GM21447 (cell line): ENCODE results near the gene FBXL13.
A peak's percentile ranks its signal among the peaks of the same experiment; 100 is the strongest.

Experiments used
- ATAC-seq: cut with Tn5 transposase; IDR thresholded peaks from one replicate; pipeline ENCODE4 v1.9.1; 2021; ENCODE audit not compliant: unreplicated experiment

The FBXL13 gene

DNA sequence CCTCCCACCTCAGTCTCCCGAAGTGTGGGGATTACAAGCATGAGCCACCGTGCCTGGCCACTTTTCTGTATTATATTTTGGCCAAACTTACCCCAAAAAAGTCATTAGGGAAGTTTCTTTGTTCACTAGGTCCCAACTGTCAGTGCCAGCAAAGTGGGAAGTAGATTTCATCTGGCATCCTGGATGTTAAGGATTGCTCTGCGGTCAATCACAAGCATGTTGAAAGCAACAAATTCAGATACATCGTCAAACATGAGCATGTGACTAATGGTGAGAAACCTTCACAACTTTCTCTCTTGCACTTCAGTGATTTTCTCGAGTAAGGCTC is 176.1 kb downstream of the FBXL13 start:
- ATAC-seq: no peak

DNA sequence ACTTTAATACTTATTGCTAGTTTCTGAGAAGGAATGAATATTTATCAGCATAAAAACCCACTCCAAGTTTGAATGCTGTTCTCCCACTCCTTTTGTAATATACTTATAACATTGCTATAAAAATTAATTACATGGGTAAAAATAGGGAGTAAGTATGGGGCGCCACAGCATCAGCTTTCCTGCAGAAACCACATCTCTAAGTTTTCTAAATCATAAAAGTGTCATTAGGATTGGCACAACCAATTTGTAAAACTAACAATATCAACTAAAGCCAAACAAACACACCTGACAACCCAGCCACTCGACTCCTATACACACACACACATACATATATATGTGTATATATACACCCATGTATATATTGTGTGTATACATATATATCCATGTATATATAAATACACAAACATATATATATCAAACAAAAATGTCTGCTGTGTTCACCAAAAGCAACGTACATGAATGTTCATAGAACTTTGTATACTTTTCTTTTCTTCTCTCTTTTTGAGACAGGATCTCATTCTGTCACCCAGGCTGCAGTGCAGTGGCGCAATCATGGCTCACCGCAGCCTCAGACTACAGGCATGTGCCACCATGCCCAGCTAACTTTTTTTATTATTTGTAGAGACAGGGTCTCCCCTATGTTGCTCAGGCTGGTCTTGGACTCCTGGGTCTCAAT is 176.6 kb downstream of the FBXL13 start:
- ATAC-seq: no peak

DNA sequence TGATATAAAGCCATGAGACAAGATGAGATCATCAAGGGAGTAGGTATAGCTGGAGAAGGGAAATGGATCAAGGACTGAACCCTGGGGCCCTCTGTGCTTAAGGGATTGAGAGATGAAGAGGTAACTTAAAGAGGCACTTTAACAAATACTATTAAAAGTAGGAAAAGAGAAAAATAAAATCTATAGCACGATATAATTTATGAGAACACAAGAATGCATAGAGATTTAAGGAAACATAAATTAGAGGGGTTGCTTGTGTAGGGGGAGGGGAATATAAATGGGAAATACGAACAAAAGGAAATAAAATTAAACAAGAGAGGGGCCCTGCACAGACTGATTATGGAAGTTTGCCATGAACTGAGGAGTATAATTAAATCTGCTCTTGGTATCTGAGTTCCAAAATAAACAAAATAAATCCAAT is 177.4 kb downstream of the FBXL13 start:
- ATAC-seq: no peak

DNA sequence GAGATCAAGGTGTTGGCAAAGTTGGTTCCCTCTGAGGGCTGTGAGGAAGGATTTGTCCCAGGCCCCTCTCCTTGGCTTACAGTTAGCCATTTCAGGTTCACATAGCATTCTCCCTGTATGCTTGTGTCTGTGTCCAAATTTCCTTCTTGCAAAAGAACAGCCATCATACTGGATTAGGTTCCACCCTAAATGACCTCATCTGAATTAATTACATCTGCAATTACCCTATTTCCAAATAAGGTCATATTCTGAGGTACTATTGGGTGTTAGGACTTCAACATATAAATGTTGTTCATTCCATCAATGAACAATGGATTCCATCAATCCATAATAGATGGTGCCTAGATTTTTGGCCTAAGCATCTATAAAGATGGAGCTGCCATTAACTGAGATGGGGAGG is 178.0 kb downstream of the FBXL13 start:
- no peak for ATAC-seq

DNA sequence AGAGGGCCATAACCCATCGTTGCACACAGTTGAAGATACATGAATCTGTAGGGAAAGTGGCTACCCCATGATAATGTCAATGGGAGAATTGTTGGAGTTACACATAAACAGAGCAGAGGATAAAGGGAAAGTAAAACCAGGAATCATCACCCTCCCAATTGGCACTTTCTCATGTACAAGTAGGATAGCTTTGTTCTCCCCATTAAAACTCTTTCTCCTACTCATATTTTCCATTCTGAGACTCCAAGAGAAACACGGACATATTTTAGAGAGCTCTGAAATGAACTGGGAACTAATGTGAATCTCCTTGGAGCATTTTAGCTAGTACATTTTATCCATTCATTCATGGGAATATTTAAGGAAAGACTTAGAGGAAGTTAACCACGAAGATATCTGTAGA is 179.0 kb downstream of the FBXL13 start:
- ATAC-seq: no peak

DNA sequence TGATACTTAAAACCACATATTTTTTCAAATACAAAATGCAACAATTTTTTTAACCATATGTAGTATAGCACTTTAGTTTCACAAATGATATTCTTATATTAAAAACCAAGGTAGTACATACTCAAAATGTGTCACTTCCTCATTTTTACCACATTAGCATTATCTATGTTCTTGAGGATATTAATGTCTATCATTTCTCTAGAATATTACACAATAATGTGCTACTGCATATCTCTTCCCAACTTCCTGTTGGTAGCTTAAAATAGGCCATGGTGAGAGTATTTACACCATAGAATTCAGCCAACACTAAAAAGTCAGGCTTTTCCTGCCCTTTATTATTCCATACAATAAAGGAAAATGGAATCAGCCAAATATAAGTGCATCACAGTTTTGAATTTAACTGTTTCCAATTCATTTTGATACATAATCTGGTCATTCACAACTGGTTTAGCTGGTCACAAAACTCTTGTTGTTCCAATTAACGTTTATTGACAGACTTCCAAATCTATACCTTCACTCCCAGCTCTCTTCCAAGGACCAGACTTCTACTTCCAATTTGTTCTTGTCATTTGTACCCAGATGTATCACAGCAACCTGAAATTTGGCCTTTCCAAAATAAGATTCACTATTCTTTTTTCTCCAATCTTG is 181.8 kb downstream of the FBXL13 start:
- ATAC-seq: no peak

DNA sequence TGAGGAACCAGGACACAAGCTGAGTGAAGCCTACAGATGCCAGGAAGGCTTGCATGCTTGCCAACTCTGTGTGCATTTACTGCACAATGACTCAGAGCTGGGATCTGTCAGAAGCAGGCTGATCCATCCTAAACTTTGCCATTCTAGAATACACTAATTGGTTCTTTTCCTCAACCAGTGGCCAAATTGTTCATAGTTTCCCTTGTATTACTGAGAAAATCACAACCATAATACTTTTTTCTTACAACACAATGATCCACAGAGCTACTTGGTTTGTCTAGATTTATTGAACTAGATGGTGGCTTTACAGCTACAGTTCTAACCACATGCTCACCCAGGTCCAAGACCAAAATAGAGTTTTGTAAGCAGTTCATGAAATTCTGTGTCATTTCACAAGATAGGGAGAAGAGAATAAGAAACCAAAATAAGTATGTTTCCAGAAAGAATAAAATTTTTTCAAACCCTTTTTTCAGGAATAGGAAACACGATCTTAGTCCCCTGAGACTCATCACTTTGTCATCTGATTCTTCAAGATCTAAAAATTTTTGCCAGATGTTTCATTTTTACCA is 182.8 kb downstream of the FBXL13 start:
- ATAC-seq: no peak

DNA sequence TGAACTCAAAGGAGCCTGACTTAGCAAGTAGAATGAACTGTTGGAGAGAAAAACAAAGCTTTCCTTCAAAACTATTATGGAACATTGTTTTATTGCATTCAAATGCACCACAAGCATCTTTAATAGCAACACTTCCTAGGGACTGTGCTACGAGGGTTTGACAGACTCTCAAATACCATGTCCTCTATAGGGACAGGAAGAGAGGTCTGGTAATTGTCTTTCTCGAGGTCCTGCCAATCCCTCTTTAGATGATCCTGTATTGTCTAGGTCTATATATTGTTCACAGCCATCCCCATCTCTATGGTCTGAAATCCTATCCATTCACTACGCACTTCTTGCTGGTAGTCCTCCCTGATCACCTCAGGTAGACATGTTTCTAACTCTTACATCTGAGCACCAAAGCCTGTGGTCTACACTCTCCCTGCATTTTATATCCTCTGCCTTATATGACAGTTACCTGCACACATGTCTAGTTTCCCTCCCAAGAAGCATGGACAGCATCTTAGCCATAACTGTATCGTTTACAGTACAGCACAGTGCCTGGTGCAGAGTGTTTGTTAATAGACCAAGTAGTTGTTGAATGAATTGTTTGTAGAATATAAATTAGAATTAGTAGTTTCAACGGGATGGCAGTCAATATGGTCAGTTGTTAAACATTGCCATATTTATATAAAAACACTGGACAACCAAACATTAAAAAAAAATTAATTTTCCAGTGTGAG is 183.5 kb downstream of the FBXL13 start:
- no peak for ATAC-seq

DNA sequence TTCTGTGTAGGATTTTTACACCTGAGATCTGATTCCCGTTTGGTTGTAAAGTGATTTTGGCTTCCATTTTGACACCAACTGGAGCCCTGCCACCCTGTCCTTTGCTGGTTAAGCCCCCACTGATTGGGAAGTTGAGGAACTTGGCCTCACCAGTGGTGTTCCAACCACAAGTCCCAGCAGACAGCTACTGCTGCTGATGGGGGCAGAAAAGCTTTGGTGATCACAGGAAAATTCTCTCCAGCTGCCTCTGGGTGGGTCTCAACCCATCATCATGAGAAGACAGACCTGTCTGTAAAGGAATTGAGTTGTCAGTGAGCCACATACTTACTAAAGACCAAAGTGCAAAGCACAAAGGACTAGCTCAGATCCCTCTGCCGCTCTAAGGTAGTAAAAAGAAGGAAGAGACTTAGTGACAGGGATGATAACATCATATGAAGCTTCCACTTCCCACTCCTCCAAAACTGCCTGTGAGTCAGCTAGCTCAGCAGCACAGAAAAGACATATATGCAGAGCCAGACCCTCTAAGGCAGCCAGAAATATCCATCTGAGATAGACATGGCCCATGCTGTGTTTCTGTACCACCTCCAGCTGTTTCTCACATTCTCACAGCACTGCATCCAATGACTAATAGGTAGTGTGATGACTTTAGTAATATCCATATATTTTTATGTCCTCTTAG is 184.2 kb downstream of the FBXL13 start:
- no peak for ATAC-seq

DNA sequence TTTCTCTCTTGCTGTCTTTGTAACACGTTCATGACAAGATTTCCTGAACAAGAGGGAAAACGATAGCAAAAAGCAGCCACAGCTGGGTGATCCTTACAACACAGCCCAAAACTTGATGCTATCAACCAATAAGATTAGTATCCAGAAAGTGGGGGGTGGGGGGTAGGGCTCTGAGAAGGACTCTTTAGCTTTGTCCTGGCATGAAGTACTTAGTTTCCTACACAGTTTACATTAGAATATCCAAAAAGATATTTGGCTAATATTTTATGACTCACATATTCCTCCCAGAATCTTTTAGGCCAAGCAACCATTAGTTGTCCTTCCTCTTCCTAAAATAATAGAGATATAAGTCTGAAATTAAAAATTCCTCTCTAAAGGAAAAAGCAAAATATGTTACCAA is 184.7 kb downstream of the FBXL13 start:
- no peak for ATAC-seq

DNA sequence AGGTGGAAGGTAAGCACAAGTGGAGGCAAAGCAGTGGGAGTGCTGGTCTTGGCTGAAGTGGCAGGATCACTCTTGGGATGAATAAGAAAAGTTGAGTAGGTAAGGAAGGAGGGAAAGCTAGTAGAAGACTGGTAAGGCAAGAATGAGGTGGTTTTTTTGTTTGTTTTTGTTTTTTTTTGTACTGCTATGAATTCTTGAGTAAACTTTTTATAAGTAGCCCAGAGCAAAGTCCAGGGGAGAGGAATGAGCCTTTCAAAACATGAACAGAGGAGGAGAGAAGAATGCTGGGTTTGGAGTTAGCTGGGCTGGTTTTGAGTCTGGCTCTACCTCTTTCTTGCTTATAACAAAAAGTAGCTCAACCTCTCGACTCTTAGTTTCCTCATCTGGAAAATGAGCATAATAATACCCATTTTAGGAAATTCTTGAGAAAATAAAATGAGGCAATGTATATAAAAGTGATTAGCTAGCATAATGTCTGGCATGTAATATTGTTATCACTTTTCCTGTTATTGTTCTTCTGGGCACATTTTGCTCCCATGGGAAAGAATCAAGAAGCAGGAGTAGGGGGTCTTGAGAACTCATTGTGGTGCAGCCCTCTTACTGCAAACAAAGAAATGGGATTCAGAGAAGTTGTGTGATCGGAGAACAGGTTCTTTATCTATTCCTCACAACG is 185.9 kb downstream of the FBXL13 start:
- no peak for ATAC-seq

DNA sequence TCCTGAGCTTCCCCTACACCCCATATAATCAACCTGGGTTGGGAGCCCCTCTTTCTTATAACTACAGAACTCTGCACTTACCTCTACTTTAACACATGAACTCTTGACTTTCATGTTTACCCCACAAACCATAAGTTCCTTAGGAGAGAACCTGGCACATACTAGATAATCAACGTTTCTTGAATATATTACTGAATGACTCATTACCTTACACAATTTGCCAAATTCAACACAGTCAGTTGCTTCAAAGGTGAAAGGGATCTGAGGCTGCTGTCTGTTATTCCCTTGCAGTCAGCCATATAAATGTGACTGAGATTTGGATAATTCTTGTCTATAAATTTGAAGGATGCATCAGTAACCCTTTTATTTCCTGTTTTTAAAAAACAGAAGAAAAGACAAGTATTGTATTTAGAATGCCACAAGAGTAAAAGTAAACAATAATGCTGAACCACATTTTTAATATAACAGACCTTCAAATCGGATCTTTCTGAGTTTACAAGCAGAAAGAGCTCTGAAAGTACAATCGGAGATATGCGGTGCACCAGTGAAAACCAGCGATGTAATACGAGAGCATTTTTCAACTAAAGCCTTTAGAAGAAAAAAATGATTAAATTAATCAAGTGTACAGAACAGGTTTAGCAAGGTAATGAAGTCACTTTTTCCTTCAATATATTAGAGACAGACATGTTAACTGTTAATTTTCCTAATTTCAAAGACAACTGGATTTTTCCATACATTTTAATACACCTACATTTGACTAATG is 191.3 kb downstream of the FBXL13 start:
- ATAC-seq: no peak

DNA sequence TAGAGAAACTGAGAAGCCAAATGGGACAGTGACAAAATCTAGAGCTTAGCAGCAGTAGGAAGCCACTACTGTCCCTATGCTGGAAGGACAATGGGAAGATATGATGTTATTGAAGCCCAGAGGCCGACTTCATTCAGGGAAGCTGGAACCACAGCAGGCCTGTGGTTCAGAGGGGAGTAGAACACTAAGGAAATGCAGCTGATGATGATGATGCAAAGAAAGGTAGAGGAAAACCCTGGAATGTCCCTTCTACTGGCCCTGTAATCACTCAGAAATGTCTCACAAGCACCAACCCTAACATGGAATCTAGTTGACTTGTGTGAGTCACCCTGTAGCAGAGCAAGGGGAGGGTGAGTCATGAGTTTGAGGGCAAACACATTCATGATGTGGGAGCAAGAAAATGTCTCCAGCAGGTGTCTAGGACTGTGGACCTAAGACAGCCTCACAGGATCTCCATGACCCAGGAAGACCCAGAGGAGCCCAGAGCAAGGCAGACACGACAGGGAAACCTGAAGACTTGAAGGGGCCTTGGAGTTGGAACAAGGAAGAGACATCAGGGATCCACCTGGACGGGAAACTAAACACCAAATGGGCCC is 198.8 kb downstream of the FBXL13 start:
- no peak for ATAC-seq

DNA sequence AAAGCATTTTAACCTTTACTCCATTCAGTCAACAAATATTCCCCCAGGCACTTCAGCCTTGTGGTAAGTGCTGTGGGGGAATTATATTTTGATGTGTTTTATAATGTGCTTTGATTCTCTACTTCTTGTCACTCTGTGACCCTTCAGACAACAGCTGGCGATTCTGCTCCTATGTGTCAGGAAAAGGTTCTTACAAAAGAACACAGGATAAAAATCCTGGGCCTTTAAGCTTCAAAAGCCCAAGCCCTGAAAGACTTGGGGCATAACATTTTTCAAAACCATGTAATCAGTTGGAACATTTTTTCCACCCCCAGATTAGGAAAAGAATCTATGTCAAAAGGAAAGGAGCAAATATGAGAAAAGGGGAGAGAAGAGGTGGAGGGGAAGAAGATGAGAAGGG is 199.6 kb downstream of the FBXL13 start:
- no peak for ATAC-seq

DNA sequence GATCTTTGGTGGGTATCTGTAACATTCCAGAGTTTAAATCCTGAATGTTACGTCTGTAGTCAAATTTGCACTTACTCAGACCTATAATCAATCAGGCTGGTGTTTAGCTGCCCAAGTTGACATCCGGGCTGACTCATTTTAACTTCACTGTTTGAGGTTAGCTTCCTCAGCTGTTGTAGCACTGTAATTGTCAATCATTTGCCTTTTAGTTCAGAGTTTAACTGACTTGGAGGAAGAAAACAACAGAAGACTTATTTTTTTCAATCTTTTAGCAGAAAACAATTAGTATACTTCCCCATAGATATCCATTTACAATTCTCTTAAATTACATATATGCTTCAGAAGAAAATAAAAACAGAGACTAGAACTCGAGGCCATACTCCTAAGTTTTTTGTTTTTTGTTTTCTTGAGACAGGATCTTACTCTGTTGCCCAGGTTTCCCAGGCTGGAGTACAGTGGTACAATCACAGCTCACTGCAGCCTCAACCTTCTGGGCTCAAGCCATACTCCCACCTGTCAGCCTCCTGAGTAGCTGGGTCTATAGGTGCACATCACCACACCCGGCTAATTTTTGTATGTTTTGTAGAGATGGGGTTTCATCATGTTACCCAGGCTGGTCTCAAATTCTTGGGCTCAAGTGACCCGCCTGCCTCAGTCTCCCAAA is 200.3 kb downstream of the FBXL13 start:
- peak; percentile 100 for ATAC-seq

DNA sequence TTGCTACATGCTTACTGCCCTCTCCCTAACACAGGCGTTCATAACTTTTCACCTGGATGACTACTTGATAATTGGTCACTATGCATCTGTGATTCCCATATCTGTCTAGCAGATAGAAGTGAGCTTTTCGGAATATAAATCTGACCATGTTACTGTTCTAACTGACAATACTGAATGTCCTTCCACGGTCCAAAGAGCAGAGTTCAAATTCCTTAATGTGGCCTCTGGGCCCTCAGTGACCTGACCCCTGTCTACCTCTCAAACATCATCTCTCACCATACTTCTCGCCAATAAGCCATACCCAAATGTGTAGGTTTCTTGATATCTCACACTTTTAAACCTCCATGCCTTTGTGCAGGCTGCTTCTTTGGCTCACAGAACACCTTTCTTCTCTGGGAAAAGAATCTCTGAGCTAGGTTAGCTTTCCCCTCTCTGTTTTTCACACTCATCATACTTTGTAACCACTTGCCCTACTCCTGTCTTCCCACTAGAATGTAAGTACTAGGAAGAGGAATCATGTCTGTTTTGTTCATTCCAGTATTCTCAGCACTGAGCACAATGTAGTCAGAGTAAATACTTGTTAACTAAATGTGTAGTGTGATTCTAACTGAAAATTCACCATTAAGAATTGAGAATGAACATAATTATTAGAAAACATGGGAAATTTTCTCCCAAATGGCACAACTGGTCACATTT is 201.0 kb downstream of the FBXL13 start:
- ATAC-seq: peak; percentile 24

DNA sequence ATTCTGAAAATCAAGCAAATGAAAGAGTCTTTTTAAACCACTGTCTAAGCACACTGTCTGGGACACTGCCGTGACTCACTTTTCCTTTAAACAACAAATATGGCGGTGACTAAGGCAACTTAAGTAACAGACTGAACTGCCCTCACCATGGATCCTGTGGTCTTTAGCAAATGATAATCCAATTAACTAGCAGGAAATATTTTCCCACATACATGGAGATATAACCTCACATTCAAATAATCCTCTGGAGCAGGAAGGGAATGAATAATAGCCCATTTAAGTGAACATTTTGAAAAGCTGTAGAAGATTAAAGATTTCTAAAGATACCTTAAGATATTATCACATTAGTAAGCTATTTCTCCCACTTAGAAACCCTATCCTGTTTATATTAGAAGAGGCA is 202.1 kb downstream of the FBXL13 start:
- no peak for ATAC-seq

DNA sequence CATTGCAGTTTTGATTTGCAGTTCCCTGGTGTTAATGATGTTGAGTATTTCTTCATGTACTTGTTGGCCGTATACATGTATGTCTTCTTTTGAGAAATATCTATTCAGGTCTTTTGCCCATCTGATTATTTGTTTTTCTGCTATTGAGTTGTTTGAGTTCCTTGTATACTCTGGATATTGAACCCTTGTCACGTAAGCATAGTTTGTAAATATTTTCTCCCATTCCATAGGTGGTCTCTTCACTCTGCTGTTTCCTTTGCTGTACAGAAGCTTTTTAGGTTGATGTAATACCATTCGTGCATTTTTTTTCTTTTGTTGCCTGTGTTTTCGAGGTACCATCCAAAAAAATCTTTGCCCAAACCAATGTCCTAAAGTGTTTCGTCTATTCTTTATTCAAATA is 205.4 kb downstream of the FBXL13 start:
- ATAC-seq: no peak
